HG03097 (cell line): ENCODE data around the gene FBXO2.
"Not testable (repeated sequence)": the region's sequence is repeated elsewhere in the genome, so short reads cannot be mapped to it uniquely, and the experiment has no call there.

Experiments
- ATAC-seq: cut with Tn5 transposase; IDR thresholded peaks from one replicate; pipeline ENCODE4 v1.9.1; 2021; ENCODE audit not compliant: unreplicated experiment, low FRiP score

FBXO2 gene

GRCh38 chr1:11653861-11654136 lies 430 bp downstream of the FBXO2 start:
- no peak for ATAC-seq

- no peak for ATAC-seq
Measured at GRCh38 chr1:11653101-11653860, 948 bp downstream of the FBXO2 start.

GRCh38 chr1:11652203-11652780 lies 1.9 kb downstream of the FBXO2 start:
- no peak for ATAC-seq

- no peak for ATAC-seq
Measured at GRCh38 chr1:11651017-11651416, 3.2 kb downstream of the FBXO2 start.

- ATAC-seq = no peak
Measured at GRCh38 chr1:11650331-11650991, 3.8 kb downstream of the FBXO2 start.

- no peak for ATAC-seq
Measured at GRCh38 chr1:11649624-11650330, 4.5 kb downstream of the FBXO2 start.

- ATAC-seq = no peak
Measured at GRCh38 chr1:11649237-11649623, 5.0 kb downstream of the FBXO2 start.

GRCh38 chr1:11648732-11649158 lies 5.5 kb downstream of the FBXO2 start:
- no peak for ATAC-seq

- no peak for ATAC-seq
Measured at GRCh38 chr1:11648039-11648438, 6.2 kb downstream of the FBXO2 start.

GRCh38 chr1:11647333-11647732 lies 6.9 kb downstream of the FBXO2 start:
- no peak for ATAC-seq

GRCh38 chr1:11646317-11646716 lies 7.9 kb downstream of the FBXO2 start:
- ATAC-seq = no peak

GRCh38 chr1:11645670-11646265 lies 8.5 kb downstream of the FBXO2 start:
- no peak for ATAC-seq

- no peak for ATAC-seq
Measured at GRCh38 chr1:11645270-11645669, 9.0 kb downstream of the FBXO2 start.

GRCh38 chr1:11643782-11644181 lies 10.4 kb downstream of the FBXO2 start:
- no peak for ATAC-seq

- not testable (repeated sequence) for ATAC-seq
Measured at GRCh38 chr1:11642418-11643017, 11.7 kb downstream of the FBXO2 start.

- no peak for ATAC-seq
Measured at GRCh38 chr1:11641776-11642305, 12.4 kb downstream of the FBXO2 start.

- ATAC-seq = no peak
Measured at GRCh38 chr1:11640944-11641343, 13.3 kb downstream of the FBXO2 start.

GRCh38 chr1:11640101-11640500 lies 14.1 kb downstream of the FBXO2 start:
- ATAC-seq = no peak

- no peak for ATAC-seq
Measured at GRCh38 chr1:11639372-11639771, 14.9 kb downstream of the FBXO2 start.

GRCh38 chr1:11638121-11638520 lies 16.1 kb downstream of the FBXO2 start:
- no peak for ATAC-seq
